GM06990 (cell line): Measurements from ENCODE around the gene MAX.

Experiments
- DNase-seq: peaks from one replicate; pipeline ENCODE4 v3.0.0-alpha.2; 2011; ENCODE audit not compliant: insufficient read length; ENCODE audit errors: extremely low read depth
- H3K27me3 ChIP-seq: replicated peaks from 2 replicates; pipeline ENCODE4 v1.6.0; 2011; ENCODE audit warnings: low read length; ENCODE audit not compliant: control insufficient read depth, insufficient read depth
- H3K36me3 ChIP-seq: 2 replicates; pipeline ENCODE4 v1.5.1; 2011; ENCODE audit warnings: low read length; ENCODE audit not compliant: control insufficient read depth, insufficient read depth
- H3K4me3 ChIP-seq: replicated peaks from 2 replicates; pipeline ENCODE4 v1.5.1; 2011; ENCODE audit warnings: low read depth, mild to moderate bottlenecking, control low read depth, low read length
- CTCF ChIP-seq: IDR thresholded peaks from 2 replicates; pipeline ENCODE4 v1.5.1; 2011; ENCODE audit warnings: low read length, control low read depth, mild to moderate bottlenecking, inconsistent platforms; ENCODE audit not compliant: insufficient read depth, poor library complexity, severe bottlenecking

MAX gene

GRCh38 chr14:65109357-65109756 is 7.0 kb upstream of the MAX start:
- TF ChIP-seq CTCF, result no peak
- Histone ChIP-seq H3K27me3 (no peaks in the 10 kb centered on the region), H3K4me3 (no peak overlapping the region), H3K36me3 (no peaks in the 10 kb centered on the region)
- DNase-seq, result no peak

- Histone ChIP-seq H3K27me3 (no peaks in the 10 kb centered on the region), H3K36me3 (no peaks in the 10 kb centered on the region), H3K4me3 (no peak overlapping the region)
- TF ChIP-seq CTCF, result no peak
- DNase-seq, result no peak
Observed at GRCh38 chr14:65107200-65107599, 4.9 kb upstream of the MAX start.

GRCh38 chr14:65106736-65107135 is 4.4 kb upstream of the MAX start:
- Histone ChIP-seq H3K4me3 (no peak overlapping the region), H3K27me3 (no peaks in the 10 kb centered on the region), H3K36me3 (no peaks in the 10 kb centered on the region)
- no peak for DNase-seq
- TF ChIP-seq CTCF, result no peak

- no peaks in the 10 kb centered on the region for H3K36me3 ChIP-seq
- no peak for DNase-seq
- no peaks in the 10 kb centered on the region for H3K27me3 ChIP-seq
- no peak for TF ChIP-seq CTCF
- no peak overlapping the region for H3K4me3 ChIP-seq
Observed at GRCh38 chr14:65106316-65106715, 4.0 kb upstream of the MAX start.

- no peak for TF ChIP-seq CTCF
- no peaks in the 10 kb centered on the region for H3K27me3 ChIP-seq
- no peak for DNase-seq
- no peak overlapping the region for H3K4me3 ChIP-seq
- H3K36me3 ChIP-seq, result no peaks in the 10 kb centered on the region
Observed at GRCh38 chr14:65104791-65105190, 2.5 kb upstream of the MAX start.

GRCh38 chr14:65103150-65103760 is 938 bp upstream of the MAX start:
- Histone ChIP-seq H3K4me3 (peak overlapping the region; percentile 63), H3K36me3 (no peaks in the 10 kb centered on the region), H3K27me3 (no peaks in the 10 kb centered on the region)
- no peak for DNase-seq
- peak; percentile 22 for TF ChIP-seq CTCF
